NT2/D1 (cell line): ENCODE data around the gene CA4.

Experiments
- DNase-seq: peaks from one replicate; pipeline ENCODE4 v3.0.0-alpha.2; 2011; ENCODE audit warnings: low read depth, low spot score
- H3K27me3 ChIP-seq: 2 replicates; pipeline ENCODE4 v1.6.0; 2011; ENCODE audit warnings: mild to moderate bottlenecking; ENCODE audit not compliant: insufficient read length, insufficient read depth
- H3K36me3 ChIP-seq: 2 replicates; pipeline ENCODE4 v1.6.1; 2011; ENCODE audit warnings: mild to moderate bottlenecking, low read length, mixed read lengths; ENCODE audit not compliant: insufficient read depth, insufficient read length
- H3K4me1 ChIP-seq: 2 replicates; pipeline ENCODE4 v1.5.1; 2011; ENCODE audit not compliant: insufficient read depth, insufficient read length
- H3K4me3 ChIP-seq: 2 replicates; pipeline ENCODE4 v1.5.1; 2011; ENCODE audit warnings: low read depth; ENCODE audit not compliant: insufficient read length
- H3K9ac ChIP-seq: 2 replicates; pipeline ENCODE4 v1.6.0; 2011; ENCODE audit warnings: low read depth; ENCODE audit not compliant: insufficient read length
- H3K9me3 ChIP-seq: 2 replicates; pipeline ENCODE4 v1.5.1; 2011; ENCODE audit warnings: mild to moderate bottlenecking, low read length; ENCODE audit not compliant: insufficient read depth
- SUZ12 ChIP-seq: IDR thresholded peaks from 2 replicates; pipeline ENCODE4 v1.6.1; 2011; ENCODE audit not compliant: insufficient read length, insufficient read depth; ENCODE audit errors: extremely low read depth
- YY1 ChIP-seq: IDR thresholded peaks from 2 replicates; pipeline ENCODE4 v1.6.1; 2011; ENCODE audit not compliant: insufficient read length, insufficient read depth
- ZNF274 ChIP-seq: IDR thresholded peaks from 2 replicates; pipeline ENCODE4 v1.6.1; 2011; ENCODE audit warnings: mild to moderate bottlenecking, low read depth, low read length

Gene CA4

DNA sequence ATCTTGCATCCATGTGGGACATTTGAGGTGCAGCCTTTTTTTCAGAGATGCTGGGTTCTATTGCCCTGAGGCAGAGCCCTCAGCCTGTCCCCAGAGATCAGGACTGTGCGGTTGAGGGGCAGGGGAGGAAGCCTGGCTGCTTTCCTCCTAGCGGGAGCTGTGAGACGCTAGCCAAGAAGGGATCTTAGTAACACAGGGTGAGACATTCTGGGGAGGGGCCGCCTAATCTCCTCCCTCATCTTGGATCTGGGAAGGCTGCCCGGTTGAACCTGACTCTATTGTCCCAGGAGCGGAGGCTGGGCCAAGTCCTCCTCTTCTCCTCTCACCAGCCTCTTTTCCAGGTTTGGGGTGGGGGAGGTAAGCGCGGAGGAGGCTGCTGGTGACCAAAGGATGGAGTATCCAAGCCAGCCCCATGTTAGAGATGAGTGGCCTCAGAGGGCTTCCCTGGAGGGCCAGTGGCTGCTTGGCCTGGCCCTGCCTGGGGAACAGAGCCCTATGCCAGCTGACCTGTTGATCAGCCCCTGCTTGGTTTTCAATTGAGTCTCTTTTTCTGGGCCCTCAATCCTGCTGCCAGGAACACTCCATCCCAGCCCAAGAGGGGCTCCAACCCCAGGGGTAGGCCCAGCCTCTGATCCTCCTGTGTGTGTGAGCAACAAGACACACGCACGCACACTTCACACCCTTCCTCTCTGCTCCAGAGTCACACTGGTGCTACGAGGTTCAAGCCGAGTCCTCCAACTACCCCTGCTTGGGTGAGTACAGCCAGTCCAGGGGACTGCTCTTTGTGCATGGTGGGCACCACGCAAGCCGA is 5.0 kb downstream of the CA4 start:
- Histone ChIP-seq H3K36me3 (no peaks in the 10 kb centered on the region), H3K9ac (peak overlapping the region; percentile 25), H3K9me3 (no peaks in the 10 kb centered on the region), H3K4me3 (no peak overlapping the region), H3K4me1 (peaks cover 38% of the 10 kb centered on the region), H3K27me3 (peaks cover 47% of the 10 kb centered on the region)
- no peak for DNase-seq
- TF ChIP-seq ZNF274, result no peak

DNA sequence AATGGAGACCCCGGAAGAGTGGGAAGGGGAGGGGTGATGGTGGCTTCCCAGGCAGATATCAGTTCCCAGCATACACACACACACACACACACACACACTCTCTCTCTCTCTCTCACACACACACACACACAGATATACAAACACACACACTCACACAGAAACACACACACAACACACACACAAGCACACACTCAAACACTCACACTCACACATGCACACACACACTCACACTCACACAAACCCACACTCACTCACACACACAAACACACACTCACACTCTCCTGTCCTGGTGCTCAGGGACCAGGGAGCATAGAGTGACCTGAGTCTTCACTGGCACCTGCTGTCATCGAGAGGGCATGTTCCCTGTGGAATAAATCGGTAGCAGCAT is 5.6 kb downstream of the CA4 start:
- Histone ChIP-seq H3K4me3 (no peak overlapping the region), H3K36me3 (no peaks in the 10 kb centered on the region), H3K27me3 (peaks cover 46% of the 10 kb centered on the region), H3K4me1 (peaks cover 42% of the 10 kb centered on the region), H3K9ac (peak overlapping the region; percentile 25), H3K9me3 (no peaks in the 10 kb centered on the region)
- no peak for TF ChIP-seq SUZ12
- no peak for TF ChIP-seq ZNF274
- TF ChIP-seq YY1, result no peak
- no peak for DNase-seq

DNA sequence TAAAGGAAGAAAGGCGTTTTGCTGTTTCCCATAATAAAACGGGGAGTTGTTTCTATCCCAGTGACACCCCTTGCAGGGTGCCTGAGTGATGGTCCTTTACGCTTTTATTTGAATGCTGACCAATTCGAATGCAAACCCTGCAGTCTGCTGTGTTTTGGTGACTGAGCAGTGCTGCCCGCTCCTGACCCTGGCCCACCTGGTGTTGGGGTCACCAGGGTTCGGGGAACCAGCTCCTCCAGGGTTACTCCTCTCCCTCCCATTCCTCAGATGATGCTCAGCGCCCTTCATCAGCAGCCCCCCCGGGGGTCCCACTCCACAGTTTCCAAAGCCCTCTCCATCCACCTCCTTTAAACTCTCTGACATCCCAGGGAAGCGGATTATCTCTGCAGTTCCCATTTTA is 6.0 kb downstream of the CA4 start:
- Histone ChIP-seq H3K4me3 (no peak overlapping the region), H3K4me1 (peaks cover 42% of the 10 kb centered on the region), H3K9ac (no peak overlapping the region), H3K27me3 (peaks cover 42% of the 10 kb centered on the region), H3K9me3 (no peaks in the 10 kb centered on the region), H3K36me3 (no peaks in the 10 kb centered on the region)
- TF ChIP-seq ZNF274 (no peak), YY1 (no peak), SUZ12 (no peak)
- DNase-seq, result no peak

DNA sequence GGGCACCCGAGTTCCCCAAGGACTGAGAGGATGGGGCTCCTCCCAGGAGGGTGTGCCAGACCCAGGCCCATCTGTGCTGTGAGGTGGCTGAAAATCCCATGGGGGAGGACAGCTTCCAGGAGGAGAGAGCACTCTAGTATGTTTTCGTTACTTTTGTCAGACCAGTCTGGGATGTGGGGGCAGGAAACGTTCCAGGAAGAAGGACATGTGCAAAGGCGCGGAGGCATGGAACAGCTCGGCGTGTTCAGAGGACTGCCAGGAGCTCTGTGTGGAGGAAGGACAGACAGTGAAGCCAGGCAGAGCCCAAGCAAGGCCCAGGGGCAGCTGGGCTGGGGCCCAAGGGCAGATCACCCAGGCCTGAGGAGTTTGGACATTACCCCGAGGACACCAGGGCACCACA is 7.0 kb downstream of the CA4 start:
- Histone ChIP-seq H3K36me3 (no peaks in the 10 kb centered on the region), H3K4me1 (peaks cover 48% of the 10 kb centered on the region), H3K27me3 (peaks cover 33% of the 10 kb centered on the region), H3K9me3 (no peaks in the 10 kb centered on the region), H3K4me3 (no peak overlapping the region), H3K9ac (no peak overlapping the region)
- no peak for DNase-seq
- TF ChIP-seq SUZ12 (no peak), YY1 (no peak), ZNF274 (no peak)

DNA sequence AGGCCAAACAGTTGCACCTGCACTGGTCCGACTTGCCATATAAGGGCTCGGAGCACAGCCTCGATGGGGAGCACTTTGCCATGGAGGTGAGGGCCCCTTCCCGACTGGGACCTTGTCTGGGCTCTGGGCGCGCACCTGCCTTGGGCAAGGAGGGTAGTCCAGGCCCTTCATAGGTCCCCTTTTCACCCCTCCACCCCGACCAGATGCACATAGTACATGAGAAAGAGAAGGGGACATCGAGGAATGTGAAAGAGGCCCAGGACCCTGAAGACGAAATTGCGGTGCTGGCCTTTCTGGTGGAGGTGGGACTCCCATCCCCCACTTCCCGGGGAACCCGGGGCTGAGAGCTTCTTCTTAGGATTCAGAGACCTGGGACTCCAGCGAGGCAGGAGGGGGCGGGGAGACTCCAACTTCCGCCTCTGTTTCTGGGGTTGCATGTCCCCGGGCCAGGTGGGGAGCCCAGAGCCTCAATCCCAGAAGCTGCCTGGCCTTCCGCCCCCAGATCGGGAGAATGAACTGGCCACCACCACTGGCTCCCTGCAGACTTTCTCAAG is 7.8 kb downstream of the CA4 start:
- Histone ChIP-seq H3K9me3 (no peaks in the 10 kb centered on the region), H3K9ac (no peak overlapping the region), H3K36me3 (no peaks in the 10 kb centered on the region), H3K27me3 (peaks cover 25% of the 10 kb centered on the region), H3K4me3 (no peak overlapping the region), H3K4me1 (peaks cover 51% of the 10 kb centered on the region)
- TF ChIP-seq SUZ12 (no peak), YY1 (no peak), ZNF274 (no peak)
- no peak for DNase-seq

DNA sequence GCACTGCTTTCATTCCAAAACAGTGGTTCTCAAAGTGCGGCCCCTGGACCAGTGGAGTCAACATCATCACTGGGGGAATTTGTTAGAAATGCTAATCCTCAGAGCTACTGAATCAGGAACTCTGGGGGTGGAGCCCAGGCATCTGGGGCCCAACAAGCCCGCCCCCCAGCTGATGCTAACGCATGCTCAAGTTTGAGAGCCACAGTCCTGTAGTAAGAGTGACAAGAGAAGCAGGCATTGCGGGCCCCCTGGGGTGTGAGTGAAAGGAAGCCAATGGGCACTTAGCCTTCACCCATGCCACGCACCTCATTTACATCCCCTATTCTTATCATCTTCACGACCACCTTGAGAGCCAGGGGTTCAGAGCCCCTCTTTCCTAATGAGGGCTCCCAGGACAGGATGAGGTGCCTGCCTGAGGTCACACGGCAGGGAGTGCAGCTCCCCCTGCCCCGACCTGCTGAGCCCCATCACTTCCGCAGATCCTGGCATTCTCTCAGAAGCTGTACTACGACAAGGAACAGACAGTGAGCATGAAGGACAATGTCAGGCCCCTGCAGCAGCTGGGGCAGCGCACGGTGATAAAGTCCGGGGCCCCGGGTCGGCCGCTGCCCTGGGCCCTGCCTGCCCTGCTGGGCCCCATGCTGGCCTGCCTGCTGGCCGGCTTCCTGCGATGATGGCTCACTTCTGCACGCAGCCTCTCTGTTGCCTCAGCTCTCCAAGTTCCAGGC is 9.1 kb downstream of the CA4 start:
- Histone ChIP-seq H3K27me3 (peaks cover 15% of the 10 kb centered on the region), H3K9ac (peak overlapping the region; percentile 65), H3K36me3 (no peaks in the 10 kb centered on the region), H3K9me3 (no peaks in the 10 kb centered on the region), H3K4me3 (peak overlapping the region; percentile 8), H3K4me1 (peaks cover 53% of the 10 kb centered on the region)
- TF ChIP-seq YY1 (no peak), SUZ12 (no peak), ZNF274 (no peak)
- DNase-seq, result no peak

DNA sequence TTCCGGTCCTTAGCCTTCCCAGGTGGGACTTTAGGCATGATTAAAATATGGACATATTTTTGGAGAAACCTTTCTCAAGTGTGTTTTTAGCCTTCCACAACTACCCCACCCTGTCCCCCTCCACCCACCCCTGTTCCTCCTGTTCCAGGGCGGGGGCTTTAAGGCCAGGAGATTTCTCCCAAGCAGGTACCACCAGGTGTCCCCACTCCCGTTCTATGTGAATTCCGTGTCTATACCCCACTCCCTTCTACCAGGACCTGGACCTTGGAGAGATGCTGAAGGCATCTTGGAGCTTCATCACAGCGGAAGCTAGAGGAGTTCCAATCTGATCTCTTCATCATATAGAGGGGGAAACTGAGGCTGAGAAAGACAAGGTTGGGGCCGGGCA is 9.7 kb downstream of the CA4 start:
- TF ChIP-seq SUZ12 (no peak), ZNF274 (no peak), YY1 (no peak)
- Histone ChIP-seq H3K4me1 (peaks cover 53% of the 10 kb centered on the region), H3K27me3 (peaks cover 15% of the 10 kb centered on the region), H3K9ac (no peak overlapping the region), H3K36me3 (no peaks in the 10 kb centered on the region), H3K9me3 (no peaks in the 10 kb centered on the region), H3K4me3 (no peak overlapping the region)
- no peak for DNase-seq
